UCSD-AML1 (cell line): ENCODE measurements around the gene MIOX.

Experiments used
- DNase-seq: peaks from one replicate; lab custom pipeline; 2025; ENCODE audit not compliant: unreplicated experiment; lab: John Stamatoyannopoulos, UW

Gene MIOX

GRCh38 chr22:50486561-50487289 lies at the start of gene MIOX:
MIOX (plus strand) TSS chr22:50486859; CDS start chr22:50486898, 39 bp downstream.
- no peak for DNase-seq

- no peak for DNase-seq
Measured at GRCh38 chr22:50437511-50438304, 49.0 kb upstream of the MIOX start.

- DNase-seq = no peak
Measured at GRCh38 chr22:50438305-50439275, 48.1 kb upstream of the MIOX start.

- no peak for DNase-seq
Measured at GRCh38 chr22:50439314-50439870, 47.3 kb upstream of the MIOX start.

- DNase-seq = no peak
Measured at GRCh38 chr22:50439871-50440331, 46.8 kb upstream of the MIOX start.

GRCh38 chr22:50440544-50441249 lies 46.0 kb upstream of the MIOX start:
- DNase-seq = no peak

GRCh38 chr22:50441428-50441993 lies 45.1 kb upstream of the MIOX start:
- no peak for DNase-seq

- DNase-seq = no peak
Measured at GRCh38 chr22:50443197-50443596, 43.5 kb upstream of the MIOX start.

GRCh38 chr22:50443801-50444625 lies 42.6 kb upstream of the MIOX start:
- no peak for DNase-seq

- DNase-seq = no peak
Measured at GRCh38 chr22:50444663-50445062, 42.0 kb upstream of the MIOX start.

- DNase-seq = no peak
Measured at GRCh38 chr22:50445071-50445879, 41.4 kb upstream of the MIOX start.

- DNase-seq = no peak
Measured at GRCh38 chr22:50445880-50446707, 40.6 kb upstream of the MIOX start.

GRCh38 chr22:50446708-50447575 lies 39.7 kb upstream of the MIOX start:
- no peak for DNase-seq

GRCh38 chr22:50447576-50448551 lies 38.8 kb upstream of the MIOX start:
- DNase-seq = no peak

GRCh38 chr22:50452649-50453048 lies 34.0 kb upstream of the MIOX start:
- no peak for DNase-seq
